Measurements from ENCODE around the gene XRCC3. TPM values are rescaled to one million over a fixed set of nuclear protein-coding genes. Genes with fewer than 3 reads are reported as not detected.

The XRCC3 gene
- total RNA-seq, 4 donors from 2014 or later: 7.8 to 47.6 (median 23.8) TPM

- no peak for DNase-seq
- peaks cover 0 to 17% (median 6%) of the 10 kb centered on the region in 4 donors for H3K36me3 ChIP-seq
- no peaks in the 10 kb centered on the region for H3K27me3 ChIP-seq
- TF ChIP-seq EP300 (IDR thresholded peaks at IDR 0.05; ENCODE audit: low read depth) (no peak), POLR2A (IDR thresholded peaks at IDR 0.05) (no peak), POLR2AphosphoS5 (IDR thresholded peaks at IDR 0.05) (no peak), CTCF (IDR thresholded peaks at IDR 0.05) (no peak)
- H3K9me3 ChIP-seq: no peaks in the 10 kb centered on the region
- intact Hi-C loops (cut with DNase I; ENCODE audit: low total_unique reads): no loop called here
- in situ Hi-C loops (cut with MboI; ENCODE audit: low pct_ligation_motif_present in 1 of 4, low pct_unique_long_range_greater_than_20kb in 1 of 4, low sequenced_read_pairs in 3 of 4): no loop called here
- no peak overlapping the region for H3K4me3 ChIP-seq
- WGBS, 2 donors (ENCODE audit: low coverage in 1 of 2): 70 to 83% methylated on average over 2 to 13 of the region's 14 CpGs
- H3K27ac ChIP-seq: peak overlapping the region in 3 of 4 donors; percentile 58 to 70 (median 61)
- peaks cover 29 to 43% (median 34%) of the 10 kb centered on the region in 4 donors for H3K4me1 ChIP-seq
Observed at GRCh38 chr14:103695296-103696069, 19.8 kb downstream of the XRCC3 start.

GRCh38 chr14:103694572-103695026, 20.7 kb downstream of the XRCC3 start:
- intact Hi-C loops (cut with DNase I; ENCODE audit: low total_unique reads): no loop called here

GRCh38 chr14:103693515-103693914, 21.7 kb downstream of the XRCC3 start:
- H3K4me1 ChIP-seq: peaks cover 23 to 44% (median 29%) of the 10 kb centered on the region in 4 donors
- in situ Hi-C loops (cut with MboI; ENCODE audit: low pct_ligation_motif_present in 1 of 4, low pct_unique_long_range_greater_than_20kb in 1 of 4, low sequenced_read_pairs in 3 of 4) (no loop called here), intact Hi-C loops (cut with DNase I; ENCODE audit: low total_unique reads) (no loop called here)
- H3K9me3 ChIP-seq: no peaks in the 10 kb centered on the region
- peak; percentile 85 for DNase-seq
- H3K4me3 ChIP-seq: no peak overlapping the region
- H3K27me3 ChIP-seq: no peaks in the 10 kb centered on the region
- H3K27ac ChIP-seq: peak overlapping the region in 3 of 4 donors; percentile 34 to 55 (median 55)
- TF ChIP-seq POLR2AphosphoS5 (IDR thresholded peaks at IDR 0.05) (peak in 2 of 3 donors; percentile 19 to 37), POLR2A (IDR thresholded peaks at IDR 0.05) (peak; percentile 37), EP300 (IDR thresholded peaks at IDR 0.05; ENCODE audit: low read depth) (no peak), CTCF (IDR thresholded peaks at IDR 0.05) (no peak)
- H3K36me3 ChIP-seq: peaks cover 0 to 18% (median 6%) of the 10 kb centered on the region in 4 donors
- 59% methylated on average over 22 of the region's 22 CpGs; no CpG with 5 or more reads in 1 of the 2 donors for WGBS, 2 donors (ENCODE audit: low coverage in 1 of 2)

More at GRCh38 chr14:103694572-103695026, 20.7 kb downstream of the XRCC3 start:
- peaks cover 0 to 14% (median 6%) of the 10 kb centered on the region in 4 donors for H3K36me3 ChIP-seq
- no peaks in the 10 kb centered on the region for H3K9me3 ChIP-seq
- H3K4me1 ChIP-seq: peaks cover 29 to 43% (median 34%) of the 10 kb centered on the region in 4 donors
- DNase-seq: no peak
- 93 to 99% methylated on average over 11 to 20 of the region's 20 CpGs for WGBS, 2 donors (ENCODE audit: low coverage in 1 of 2)
- no peak overlapping the region for H3K4me3 ChIP-seq
- in situ Hi-C loops (cut with MboI; ENCODE audit: low pct_ligation_motif_present in 1 of 4, low pct_unique_long_range_greater_than_20kb in 1 of 4, low sequenced_read_pairs in 3 of 4): no loop called here
- no peaks in the 10 kb centered on the region for H3K27me3 ChIP-seq
- H3K27ac ChIP-seq: no peak overlapping the region
- TF ChIP-seq POLR2AphosphoS5 (IDR thresholded peaks at IDR 0.05): no peak
- no peak for TF ChIP-seq EP300 (IDR thresholded peaks at IDR 0.05; ENCODE audit: low read depth)
- TF ChIP-seq POLR2A (IDR thresholded peaks at IDR 0.05): no peak
- no peak for TF ChIP-seq CTCF (IDR thresholded peaks at IDR 0.05)

GRCh38 chr14:103692871-103693270, 22.4 kb downstream of the XRCC3 start:
- WGBS, 2 donors (ENCODE audit: low coverage in 1 of 2): 70 to 80% methylated on average over 3 to 12 of the region's 12 CpGs
- DNase-seq: peak; percentile 10
- TF ChIP-seq POLR2A (IDR thresholded peaks at IDR 0.05) (no peak), EP300 (IDR thresholded peaks at IDR 0.05; ENCODE audit: low read depth) (no peak), CTCF (IDR thresholded peaks at IDR 0.05) (no peak), POLR2AphosphoS5 (IDR thresholded peaks at IDR 0.05) (no peak)
- no peaks in the 10 kb centered on the region for H3K9me3 ChIP-seq
- intact Hi-C loops (cut with DNase I; ENCODE audit: low total_unique reads) (no loop called here), in situ Hi-C loops (cut with MboI; ENCODE audit: low pct_ligation_motif_present in 1 of 4, low pct_unique_long_range_greater_than_20kb in 1 of 4, low sequenced_read_pairs in 3 of 4) (no loop called here)
- H3K4me3 ChIP-seq: no peak overlapping the region
- peaks cover 17 to 37% (median 22%) of the 10 kb centered on the region in 4 donors for H3K4me1 ChIP-seq
- peak overlapping the region in 3 of 4 donors; percentile 34 to 55 (median 55) for H3K27ac ChIP-seq
- no peaks in the 10 kb centered on the region for H3K27me3 ChIP-seq
- peaks cover 0 to 22% (median 9%) of the 10 kb centered on the region in 4 donors for H3K36me3 ChIP-seq

All from transverse colon (tissue), 4 donors.